ENCODE measurements around the gene MTUS2.

DNA sequence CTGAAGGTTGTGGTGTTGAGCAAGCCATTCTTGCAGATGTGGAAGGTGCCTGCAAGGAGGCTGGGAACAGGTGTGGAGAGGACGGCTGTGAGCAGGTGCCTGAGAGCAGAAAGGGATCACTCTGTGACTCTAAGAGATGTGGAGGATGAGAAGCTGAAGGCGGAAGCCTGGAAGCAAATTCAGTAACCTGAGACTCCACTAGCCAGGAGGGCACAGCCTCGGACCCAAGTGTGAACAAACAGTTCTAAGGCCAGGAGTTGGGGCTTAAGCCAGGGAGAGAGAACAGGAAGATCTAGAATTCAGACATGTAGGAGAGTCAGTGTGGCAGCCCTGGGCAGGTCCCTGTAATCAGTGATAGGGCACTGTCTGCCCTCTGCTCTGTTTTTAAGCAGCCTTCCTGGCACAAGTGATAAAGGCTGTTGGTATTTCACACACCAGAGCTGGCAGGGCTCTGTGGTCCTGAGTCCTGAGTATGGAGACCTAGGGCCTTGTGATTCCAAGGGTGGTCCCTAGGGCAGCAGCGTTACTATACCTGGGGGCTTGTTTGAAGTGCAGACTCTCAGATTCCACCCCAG lies 644.1 kb downstream of the MTUS2 start:
- no peak for TF ChIP-seq POLR2A (IDR thresholded peaks at IDR 0.05; ENCODE audit: control extremely low read depth in 1 of 2, low read depth in 2 of 2, low read length in 2 of 2)
- TF ChIP-seq EZH2 (IDR thresholded peaks at IDR 0.05; ENCODE audit: low read depth, low read length, severe bottlenecking) = no peak
- TF ChIP-seq, protein P1, sequence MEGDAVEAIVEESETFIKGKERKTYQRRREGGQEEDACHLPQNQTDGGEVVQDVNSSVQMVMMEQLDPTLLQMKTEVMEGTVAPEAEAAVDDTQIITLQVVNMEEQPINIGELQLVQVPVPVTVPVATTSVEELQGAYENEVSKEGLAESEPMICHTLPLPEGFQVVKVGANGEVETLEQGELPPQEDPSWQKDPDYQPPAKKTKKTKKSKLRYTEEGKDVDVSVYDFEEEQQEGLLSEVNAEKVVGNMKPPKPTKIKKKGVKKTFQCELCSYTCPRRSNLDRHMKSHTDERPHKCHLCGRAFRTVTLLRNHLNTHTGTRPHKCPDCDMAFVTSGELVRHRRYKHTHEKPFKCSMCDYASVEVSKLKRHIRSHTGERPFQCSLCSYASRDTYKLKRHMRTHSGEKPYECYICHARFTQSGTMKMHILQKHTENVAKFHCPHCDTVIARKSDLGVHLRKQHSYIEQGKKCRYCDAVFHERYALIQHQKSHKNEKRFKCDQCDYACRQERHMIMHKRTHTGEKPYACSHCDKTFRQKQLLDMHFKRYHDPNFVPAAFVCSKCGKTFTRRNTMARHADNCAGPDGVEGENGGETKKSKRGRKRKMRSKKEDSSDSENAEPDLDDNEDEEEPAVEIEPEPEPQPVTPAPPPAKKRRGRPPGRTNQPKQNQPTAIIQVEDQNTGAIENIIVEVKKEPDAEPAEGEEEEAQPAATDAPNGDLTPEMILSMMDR (IDR thresholded peaks at IDR 0.05; ENCODE audit: control extremely low read depth in 1 of 3, insufficient read depth in 1 of 3, low read depth in 1 of 3, low read length in 3 of 3) = no peak
- TF ChIP-seq BRCA1 (IDR thresholded peaks at IDR 0.05; ENCODE audit: low read depth, low read length) = no peak
- no peak for TF ChIP-seq EGR1 (IDR thresholded peaks at IDR 0.05; ENCODE audit: borderline replicate concordance, low read depth, low read length)
- no peak for TF ChIP-seq SP4 (IDR thresholded peaks at IDR 0.05; ENCODE audit: low read length)
- no peak for TF ChIP-seq POLR2AphosphoS5 (IDR thresholded peaks at IDR 0.05; ENCODE audit: low read depth, low read length)
